ENCODE data around the gene KHNYN. TPM values are rescaled to one million over a fixed set of nuclear protein-coding genes. Genes with fewer than 3 reads are reported as not detected.

KHNYN gene
- total RNA-seq, 1 donor = 43.2 TPM

DNA sequence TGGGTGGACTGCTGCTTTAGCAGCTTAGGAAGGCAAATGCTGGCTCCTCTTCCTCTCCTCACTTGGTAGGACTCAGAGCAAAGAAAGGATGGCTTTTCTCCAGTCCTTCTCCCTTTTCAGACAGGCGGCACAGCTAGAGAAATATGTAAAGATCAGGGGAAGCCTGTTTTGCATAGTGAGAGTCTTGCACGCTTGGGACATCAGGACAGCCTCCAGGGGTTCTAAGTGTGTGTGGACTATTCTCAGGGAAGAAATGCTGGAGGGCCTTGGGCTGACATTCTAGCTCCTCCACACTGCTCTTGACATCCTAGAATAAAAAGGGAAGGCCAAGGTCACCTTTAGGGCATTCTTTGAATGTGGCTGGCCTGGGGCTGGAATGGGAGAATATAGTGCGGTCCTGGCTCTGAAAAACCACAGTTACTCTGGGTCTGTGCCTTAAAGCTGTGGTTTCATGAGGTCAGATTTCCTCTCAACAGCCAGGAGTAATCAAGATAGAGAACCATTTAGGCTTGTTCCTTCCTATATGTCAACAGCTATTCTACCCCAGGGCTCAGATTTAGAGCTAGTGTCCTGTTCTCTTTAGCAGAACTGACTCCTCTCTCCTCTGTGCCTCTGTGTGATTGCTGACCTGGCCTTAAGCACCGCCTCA, 54.0 kb downstream of the KHNYN start:
- TF ChIP-seq, protein P1, sequence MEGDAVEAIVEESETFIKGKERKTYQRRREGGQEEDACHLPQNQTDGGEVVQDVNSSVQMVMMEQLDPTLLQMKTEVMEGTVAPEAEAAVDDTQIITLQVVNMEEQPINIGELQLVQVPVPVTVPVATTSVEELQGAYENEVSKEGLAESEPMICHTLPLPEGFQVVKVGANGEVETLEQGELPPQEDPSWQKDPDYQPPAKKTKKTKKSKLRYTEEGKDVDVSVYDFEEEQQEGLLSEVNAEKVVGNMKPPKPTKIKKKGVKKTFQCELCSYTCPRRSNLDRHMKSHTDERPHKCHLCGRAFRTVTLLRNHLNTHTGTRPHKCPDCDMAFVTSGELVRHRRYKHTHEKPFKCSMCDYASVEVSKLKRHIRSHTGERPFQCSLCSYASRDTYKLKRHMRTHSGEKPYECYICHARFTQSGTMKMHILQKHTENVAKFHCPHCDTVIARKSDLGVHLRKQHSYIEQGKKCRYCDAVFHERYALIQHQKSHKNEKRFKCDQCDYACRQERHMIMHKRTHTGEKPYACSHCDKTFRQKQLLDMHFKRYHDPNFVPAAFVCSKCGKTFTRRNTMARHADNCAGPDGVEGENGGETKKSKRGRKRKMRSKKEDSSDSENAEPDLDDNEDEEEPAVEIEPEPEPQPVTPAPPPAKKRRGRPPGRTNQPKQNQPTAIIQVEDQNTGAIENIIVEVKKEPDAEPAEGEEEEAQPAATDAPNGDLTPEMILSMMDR (IDR thresholded peaks at IDR 0.05; ENCODE audit: insufficient read depth, low read depth, low read length) = no peak
- no peak overlapping the region for H3K4me3 ChIP-seq (ENCODE audit: low read depth, low read length)
- DNase-seq (ENCODE audit: low read depth) = peak; percentile 31

Other genes with a start within 250 kb of the KHNYN start
- 39.6 and 41.9 TPM in 2 replicates for gene IPO4, start 241.1 kb upstream of the KHNYN start, total RNA-seq
- gene TM9SF1, start 234.5 kb upstream of the KHNYN start, total RNA-seq = 64.4 and 96.3 TPM in 2 replicates
- gene TSSK4, start 224.3 kb upstream of the KHNYN start, total RNA-seq = under 0.01 and 0.32 TPM in 2 replicates
- 13.8 and 15.8 TPM in 2 replicates for gene CHMP4A, start 216.5 kb upstream of the KHNYN start, total RNA-seq
- 8.6 and 15.5 TPM in 2 replicates for gene MDP1, start 213.9 kb upstream of the KHNYN start, total RNA-seq
- gene NEDD8, start 197.6 kb upstream of the KHNYN start, total RNA-seq = 114 and 128 TPM in 2 replicates
- gene GMPR2, start 197.0 kb upstream of the KHNYN start, total RNA-seq = 76.7 and 87.7 TPM in 2 replicates
- 43.2 and 60.9 TPM in 2 replicates for gene TINF2, start 187.3 kb upstream of the KHNYN start, total RNA-seq
- gene TGM1, start 166.8 kb upstream of the KHNYN start, total RNA-seq = 0.64 and 2.2 TPM in 2 replicates
- gene RABGGTA, start 158.4 kb upstream of the KHNYN start, total RNA-seq = 25.8 and 28.1 TPM in 2 replicates
- gene DHRS1, start 130.2 kb upstream of the KHNYN start, total RNA-seq = 8.7 and 13.8 TPM in 2 replicates
- 24.5 and 29.4 TPM in 2 replicates for gene NOP9, start 130.1 kb upstream of the KHNYN start, total RNA-seq
- 1.3 and 3.0 TPM in 2 replicates for gene CIDEB, start 122.0 kb upstream of the KHNYN start, total RNA-seq
- 3.9 and 6.8 TPM in 2 replicates for gene LTB4R2, start 119.8 kb upstream of the KHNYN start, total RNA-seq
- gene LTB4R, start 118.5 kb upstream of the KHNYN start, total RNA-seq = 1.3 and 1.6 TPM in 2 replicates
- gene ADCY4, start 94.9 kb upstream of the KHNYN start, total RNA-seq = 4.2 and 18.1 TPM in 2 replicates
- 0.32 and 3.9 TPM in 2 replicates for gene RIPK3, start 90.0 kb upstream of the KHNYN start, total RNA-seq
- gene NFATC4, start 61.8 kb upstream of the KHNYN start, total RNA-seq = 56.4 and 68.2 TPM in 2 replicates
- gene NYNRIN, start 31.0 kb upstream of the KHNYN start, total RNA-seq = 11.6 and 15.5 TPM in 2 replicates
- 1.7 and 2.3 TPM in 2 replicates for gene CBLN3, start 286 bp upstream of the KHNYN start, total RNA-seq
- 9.5 and 13.5 TPM in 2 replicates for gene SDR39U1, start 12.8 kb downstream of the KHNYN start, total RNA-seq
- gene CMA1, start 78.3 kb downstream of the KHNYN start, total RNA-seq = not detected in 2 replicates
- not detected in 2 replicates for gene CTSG, start 146.3 kb downstream of the KHNYN start, total RNA-seq
- not detected in 2 replicates for gene GZMH, start 179.7 kb downstream of the KHNYN start, total RNA-seq
- not detected in 2 replicates for gene GZMB, start 204.2 kb downstream of the KHNYN start, total RNA-seq

Data from fibroblast of villous mesenchyme (primary cell).